Measurements from ENCODE around the gene CA10.

The CA10 gene

DNA sequence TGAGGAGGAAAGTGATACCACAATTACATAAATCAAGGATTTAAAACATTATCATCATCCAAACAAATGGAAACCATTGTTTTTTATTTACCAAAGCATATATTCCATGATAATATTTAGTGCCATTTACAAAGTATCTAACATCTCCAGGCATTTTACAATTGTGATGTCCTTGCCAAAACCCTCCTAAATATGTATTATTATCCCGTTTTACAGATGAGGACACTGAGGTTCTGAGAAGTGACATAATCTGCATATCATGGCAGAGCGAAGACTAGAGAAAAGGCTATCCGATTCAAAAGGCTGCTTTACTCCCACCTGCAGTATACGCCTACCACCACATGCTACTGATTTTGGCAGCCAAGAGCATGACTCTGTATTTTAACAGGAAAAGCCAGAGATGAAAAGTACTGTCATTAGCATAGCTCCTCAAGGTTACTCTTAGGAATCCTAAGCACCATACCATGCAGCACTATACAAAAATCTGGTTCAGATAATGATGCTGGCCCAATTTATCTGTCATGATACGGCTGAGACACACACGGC lies 301.4 kb downstream of the CA10 start:
- Histone ChIP-seq H3K4me3 (ENCODE audit: low read depth, low read length) (no peak overlapping the region), H3K36me3 (no peaks in the 10 kb centered on the region), H3K9me3 (ENCODE audit: severe bottlenecking) (no peaks in the 10 kb centered on the region), H3K27ac (no peak overlapping the region), H3K27me3 (ENCODE audit: insufficient read depth, low read depth, severe bottlenecking) (no peaks in the 10 kb centered on the region)
- TF ChIP-seq, protein P1, sequence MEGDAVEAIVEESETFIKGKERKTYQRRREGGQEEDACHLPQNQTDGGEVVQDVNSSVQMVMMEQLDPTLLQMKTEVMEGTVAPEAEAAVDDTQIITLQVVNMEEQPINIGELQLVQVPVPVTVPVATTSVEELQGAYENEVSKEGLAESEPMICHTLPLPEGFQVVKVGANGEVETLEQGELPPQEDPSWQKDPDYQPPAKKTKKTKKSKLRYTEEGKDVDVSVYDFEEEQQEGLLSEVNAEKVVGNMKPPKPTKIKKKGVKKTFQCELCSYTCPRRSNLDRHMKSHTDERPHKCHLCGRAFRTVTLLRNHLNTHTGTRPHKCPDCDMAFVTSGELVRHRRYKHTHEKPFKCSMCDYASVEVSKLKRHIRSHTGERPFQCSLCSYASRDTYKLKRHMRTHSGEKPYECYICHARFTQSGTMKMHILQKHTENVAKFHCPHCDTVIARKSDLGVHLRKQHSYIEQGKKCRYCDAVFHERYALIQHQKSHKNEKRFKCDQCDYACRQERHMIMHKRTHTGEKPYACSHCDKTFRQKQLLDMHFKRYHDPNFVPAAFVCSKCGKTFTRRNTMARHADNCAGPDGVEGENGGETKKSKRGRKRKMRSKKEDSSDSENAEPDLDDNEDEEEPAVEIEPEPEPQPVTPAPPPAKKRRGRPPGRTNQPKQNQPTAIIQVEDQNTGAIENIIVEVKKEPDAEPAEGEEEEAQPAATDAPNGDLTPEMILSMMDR (IDR thresholded peaks at IDR 0.05; ENCODE audit: low read depth, low read length): 0 out of 2 replicates have a peak, but pooled peaks have one; percentile 20
- DNase-seq: no peak

DNA sequence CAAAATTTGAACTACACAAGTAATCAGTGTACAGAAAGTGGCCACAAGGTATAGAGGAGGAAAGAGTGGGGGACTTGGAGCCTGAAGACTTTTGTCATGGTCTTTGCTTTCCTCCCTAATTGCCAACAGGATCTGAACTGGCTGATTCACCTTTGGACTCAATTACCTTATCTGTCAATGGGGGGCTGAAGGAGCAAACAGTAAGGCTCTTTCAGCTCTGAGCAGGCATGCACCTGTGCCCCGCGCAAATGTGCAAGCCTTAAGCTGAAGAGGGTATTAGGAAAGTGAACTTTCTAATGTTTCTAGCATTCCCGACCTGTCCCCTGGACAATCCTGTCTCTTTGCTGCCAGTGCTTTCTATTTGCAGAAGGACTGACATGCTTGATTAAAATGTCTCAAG lies 302.7 kb downstream of the CA10 start:
- Histone ChIP-seq H3K27ac (no peak overlapping the region), H3K27me3 (ENCODE audit: insufficient read depth, low read depth, severe bottlenecking) (no peaks in the 10 kb centered on the region), H3K4me3 (ENCODE audit: low read depth, low read length) (no peak overlapping the region)

DNA sequence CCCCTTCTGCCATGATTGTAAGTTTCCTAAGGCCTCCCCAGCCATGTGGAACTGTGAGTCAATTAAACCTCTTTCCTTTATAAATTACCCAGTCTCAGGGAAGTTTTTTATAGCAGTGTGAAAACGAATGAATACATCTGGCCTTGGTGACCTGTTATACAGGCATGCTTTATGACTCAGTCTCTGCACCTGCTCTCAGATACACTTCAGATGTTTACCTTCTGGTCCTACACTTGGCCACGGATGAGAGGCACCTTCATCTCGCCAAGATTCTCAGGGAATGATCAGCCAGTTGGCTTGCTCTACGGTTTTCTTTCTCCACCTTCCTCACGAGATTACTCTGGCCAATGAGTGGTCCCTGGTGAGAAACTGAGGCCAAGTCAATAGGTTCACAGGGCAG lies 304.7 kb downstream of the CA10 start:
- Histone ChIP-seq H3K36me3 (no peaks in the 10 kb centered on the region), H3K27ac (no peak overlapping the region), H3K27me3 (ENCODE audit: insufficient read depth, low read depth, severe bottlenecking) (no peaks in the 10 kb centered on the region), H3K9me3 (ENCODE audit: severe bottlenecking) (no peaks in the 10 kb centered on the region), H3K4me3 (ENCODE audit: low read depth, low read length) (no peak overlapping the region)
- no peak for DNase-seq
- TF ChIP-seq, protein P1 (IDR thresholded peaks at IDR 0.05; ENCODE audit: low read depth, low read length): no peak

More for the DNA sequence above, 302.7 kb downstream of the CA10 start:
- no peak for DNase-seq
- TF ChIP-seq, protein P1 (IDR thresholded peaks at IDR 0.05; ENCODE audit: low read depth, low read length): no peak
- H3K36me3 ChIP-seq: no peaks in the 10 kb centered on the region
- H3K9me3 ChIP-seq (ENCODE audit: severe bottlenecking): no peaks in the 10 kb centered on the region

DNA sequence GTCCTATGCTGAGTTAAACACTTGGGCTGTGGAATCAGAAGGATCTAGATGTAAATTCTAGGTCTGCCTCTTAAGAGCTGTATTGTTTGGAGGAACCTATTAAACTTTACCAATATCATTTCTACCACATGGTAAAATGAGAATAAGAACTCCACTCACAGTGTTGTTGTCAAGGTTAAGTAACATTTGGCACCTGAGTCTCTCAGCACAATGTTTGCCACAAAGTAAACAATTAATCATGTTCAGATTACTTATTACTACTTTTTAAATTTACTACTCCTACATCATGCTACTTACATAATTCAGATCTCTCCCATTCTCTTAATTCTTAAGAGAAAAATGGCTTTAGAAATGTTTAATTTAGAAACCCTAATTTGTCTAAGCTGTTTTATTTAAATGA lies 305.9 kb downstream of the CA10 start:
- H3K36me3 ChIP-seq: no peaks in the 10 kb centered on the region
- no peak for DNase-seq
- no peak overlapping the region for H3K4me3 ChIP-seq (ENCODE audit: low read depth, low read length)

DNA sequence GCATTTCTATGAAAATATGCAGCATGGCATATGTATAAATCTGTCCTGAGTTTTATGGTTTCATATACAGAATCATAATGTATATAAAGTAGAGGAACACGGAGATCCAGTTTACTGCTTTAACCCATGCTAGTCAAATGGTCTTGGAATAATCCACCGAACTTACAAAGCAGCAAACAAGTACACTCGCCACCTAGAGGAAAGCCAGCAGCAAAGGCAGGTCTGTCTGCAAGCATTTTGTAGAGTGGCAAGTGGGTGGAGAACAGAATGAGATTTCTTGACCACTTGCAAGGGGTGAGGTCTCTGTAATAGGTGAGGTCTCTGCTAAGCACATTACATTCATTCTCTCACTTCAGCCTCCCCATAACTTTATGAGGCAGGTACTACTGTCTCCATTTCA lies 308.3 kb downstream of the CA10 start:
- Histone ChIP-seq H3K27me3 (ENCODE audit: insufficient read depth, low read depth, severe bottlenecking) (no peaks in the 10 kb centered on the region), H3K36me3 (no peaks in the 10 kb centered on the region), H3K9me3 (ENCODE audit: severe bottlenecking) (no peaks in the 10 kb centered on the region), H3K27ac (no peak overlapping the region), H3K4me3 (ENCODE audit: low read depth, low read length) (no peak overlapping the region)
- TF ChIP-seq, protein P1 (IDR thresholded peaks at IDR 0.05; ENCODE audit: low read depth, low read length): peak; percentile 62
- peak; percentile 35 for DNase-seq

More for the DNA sequence above, 305.9 kb downstream of the CA10 start:
- TF ChIP-seq, protein P1 (IDR thresholded peaks at IDR 0.05; ENCODE audit: low read depth, low read length): no peak
- no peak overlapping the region for H3K27ac ChIP-seq
- H3K9me3 ChIP-seq (ENCODE audit: severe bottlenecking): no peaks in the 10 kb centered on the region
- H3K27me3 ChIP-seq (ENCODE audit: insufficient read depth, low read depth, severe bottlenecking): no peaks in the 10 kb centered on the region

DNA sequence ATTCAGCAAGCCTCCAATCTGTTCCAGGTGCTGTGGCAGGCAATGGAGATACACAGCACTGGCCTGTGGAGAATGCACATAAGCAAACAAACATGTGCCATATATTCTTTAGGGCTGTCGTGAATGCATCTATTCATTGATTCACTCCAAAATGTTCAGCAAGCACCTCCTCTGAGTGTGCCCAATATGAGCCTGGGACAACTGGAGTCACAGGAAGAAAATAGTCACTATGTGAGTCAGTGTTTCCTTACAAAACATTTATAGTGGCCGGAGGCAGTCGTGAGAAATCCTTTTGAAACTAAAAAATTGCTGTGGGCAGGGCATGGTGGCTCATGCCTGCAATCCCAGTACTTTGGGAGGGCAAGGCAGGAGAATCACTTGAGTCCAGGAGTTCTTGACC lies 310.1 kb downstream of the CA10 start:
- H3K27me3 ChIP-seq (ENCODE audit: insufficient read depth, low read depth, severe bottlenecking): no peaks in the 10 kb centered on the region
- no peaks in the 10 kb centered on the region for H3K36me3 ChIP-seq
- H3K27ac ChIP-seq: no peak overlapping the region
- TF ChIP-seq, protein P1 (IDR thresholded peaks at IDR 0.05; ENCODE audit: low read depth, low read length): no peak
- no peak for DNase-seq
- H3K4me3 ChIP-seq (ENCODE audit: low read depth, low read length): no peak overlapping the region
- no peaks in the 10 kb centered on the region for H3K9me3 ChIP-seq (ENCODE audit: severe bottlenecking)

Measured in WERI-Rb-1 (cell line).